ENCODE data around the gene LOXL3. TPM values are rescaled to one million over a fixed set of nuclear protein-coding genes. Genes with fewer than 3 reads are reported as not detected.

The LOXL3 gene
- total RNA-seq, 1 experiment from 2014 or later = 4.1 TPM

DNA sequence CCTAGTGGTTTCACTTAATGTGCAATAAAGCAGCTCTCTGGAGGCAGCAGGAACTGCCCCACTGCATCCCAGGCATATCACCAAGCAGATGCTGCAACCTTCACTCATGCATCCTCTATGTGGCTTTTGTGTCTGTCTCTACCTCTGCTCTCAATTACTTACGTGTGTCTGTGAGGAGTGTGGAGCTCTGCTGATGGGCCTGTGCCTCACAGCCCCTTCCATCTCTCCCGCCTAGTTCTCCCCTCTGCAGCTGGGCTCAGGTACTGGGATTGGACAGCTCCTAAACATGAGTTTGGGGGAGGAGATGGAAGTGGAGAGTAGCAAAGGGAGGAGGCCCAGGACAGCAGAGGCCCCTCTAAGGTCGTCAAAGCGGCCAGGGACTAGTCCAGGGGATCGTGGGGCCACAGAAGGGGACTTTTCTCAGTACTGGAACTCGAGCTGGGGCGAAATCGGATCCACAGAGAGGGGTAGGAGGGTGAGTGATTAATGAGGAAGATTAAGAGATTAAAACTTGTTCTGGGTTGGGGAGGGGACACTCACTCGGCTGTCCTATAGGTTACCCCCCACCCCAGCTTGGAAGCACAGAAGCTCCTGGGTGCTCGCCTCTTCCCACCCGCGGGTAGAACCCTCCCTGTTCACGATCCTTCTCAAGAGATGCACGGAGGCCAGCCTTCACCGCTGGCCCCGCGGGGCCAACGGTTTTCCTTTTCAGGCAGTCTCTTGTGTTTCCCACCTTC, 52.2 kb downstream of the LOXL3 start:
- TF ChIP-seq ZNF274 (IDR thresholded peaks at IDR 0.05; ENCODE audit: low read depth, low read length) (no peak), SRF (IDR thresholded peaks at IDR 0.05; ENCODE audit: low read depth) (no peak), ELF1 (IDR thresholded peaks at IDR 0.05; ENCODE audit: borderline replicate concordance, low read depth) (no peak), POLR2A (IDR thresholded peaks at IDR 0.05; ENCODE audit: borderline replicate concordance, extremely low read depth, insufficient read depth, insufficient read length) (no peak), POLR2AphosphoS5 (IDR thresholded peaks at IDR 0.05; ENCODE audit: low read depth, low read length) (peak; percentile 21; the same call in 1 of the 2 replicates), EZH2 (IDR thresholded peaks at IDR 0.05) (no peak), RAD21 (IDR thresholded peaks at IDR 0.05; ENCODE audit: low read depth) (no peak), SP1 (IDR thresholded peaks at IDR 0.05; ENCODE audit: low read depth) (no peak)
- no peak for ATAC-seq
- Histone ChIP-seq H3K79me2 (ENCODE audit: insufficient read depth, low read length) (peaks cover 14% of the 10 kb centered on the region), H3K9me2 (ENCODE audit: insufficient read depth) (no peaks in the 10 kb centered on the region), H2AFZ (ENCODE audit: low read depth, low read length, poor library complexity, severe bottlenecking) (no peak overlapping the region), H3K27me3 (ENCODE audit: insufficient read depth, low read length) (no peaks in the 10 kb centered on the region), H4K20me1 (ENCODE audit: insufficient read depth) (no peaks in the 10 kb centered on the region), H3K4me3 (replicated peaks in 1 of 2; ENCODE audit: low read depth in 1 of 2, low read length in 2 of 2) (peak overlapping the region; percentile 83 to 89), H3K4me1 (ENCODE audit: control insufficient read depth in 1 of 2, insufficient read depth in 2 of 2, low read length in 2 of 2) (peaks cover 24 to 49% of the 10 kb centered on the region in 2 experiments), H3K9me3 (ENCODE audit: control insufficient read depth in 1 of 2, insufficient read depth in 1 of 2, low read depth in 1 of 2, low read length in 2 of 2) (no peaks in the 10 kb centered on the region), H3K27ac (ENCODE audit: low read depth, low read length) (peak overlapping the region; percentile 91), H3K9ac (ENCODE audit: low read length) (peak overlapping the region; percentile 85), H3K4me2 (ENCODE audit: low read length) (peak overlapping the region; percentile 95), H3K36me3 (ENCODE audit: control insufficient read depth in 1 of 2, insufficient read depth in 2 of 2, low read length in 2 of 2) (peaks cover 3 to 16% of the 10 kb centered on the region in 2 experiments; a peak in 2 of 4 replicates)
- ChIA-PET RAD21 (ENCODE audit: low non-redundant PET in 1 of 2, low total read pairs in 2 of 2, uncharacterized antibody in 2 of 2, unreplicated experiment in 2 of 2) (no interaction called here), POLR2A (interaction anchor here (1.3 kb wide), 1 partner anchor 26 kb away, joined by 3 read pairs; no protein-coding TSS in a partner anchor), CTCF (interaction anchor here (0.8 kb wide), 1 partner anchor 18 kb away, joined by 3 read pairs; the partner anchor contains the start of genes CCDC142 and TTC31)
- no peak for DNase-seq (ENCODE audit: low read depth, low spot score)
- intact Hi-C loops (cut with micrococcal nuclease) = loop anchor here (2.0 kb wide), 1 partner anchor 19 kb away; the partner anchor contains the start of genes CCDC142 and TTC31
- no TSS peak for BruUV-seq (replicated peaks)

DNA sequence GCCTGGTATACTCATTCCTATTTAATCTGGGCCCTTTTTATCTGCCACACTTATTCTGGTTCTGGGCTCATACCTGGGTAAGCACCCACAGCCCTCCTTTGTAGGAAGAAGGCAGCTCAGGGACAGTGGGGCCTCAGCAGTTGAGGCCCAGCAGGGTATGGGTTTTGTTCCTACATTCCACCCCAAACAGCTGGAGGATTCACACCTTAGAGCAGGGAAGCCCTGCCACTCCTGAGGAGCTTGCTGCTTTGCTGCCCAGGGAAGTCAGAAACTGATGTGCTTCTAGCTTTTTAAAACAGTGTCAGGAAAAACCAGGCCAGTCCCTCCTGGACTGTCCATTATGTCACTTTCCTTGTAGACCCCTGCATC, 53.2 kb downstream of the LOXL3 start:
- Histone ChIP-seq H2AFZ (ENCODE audit: low read depth, low read length, poor library complexity, severe bottlenecking) (no peak overlapping the region), H3K36me3 (ENCODE audit: control insufficient read depth in 1 of 2, insufficient read depth in 2 of 2, low read length in 2 of 2) (peaks cover under 1 to 11% of the 10 kb centered on the region in 2 experiments; a peak in 2 of 4 replicates), H3K27ac (ENCODE audit: low read depth, low read length) (no peak overlapping the region), H3K4me3 (replicated peaks in 1 of 2; ENCODE audit: low read depth in 1 of 2, low read length in 2 of 2) (no peak overlapping the region), H3K4me2 (ENCODE audit: low read length) (no peak overlapping the region), H3K9ac (ENCODE audit: low read length) (no peak overlapping the region), H3K79me2 (ENCODE audit: insufficient read depth, low read length) (peaks cover 6% of the 10 kb centered on the region), H4K20me1 (ENCODE audit: insufficient read depth) (no peaks in the 10 kb centered on the region), H3K4me1 (ENCODE audit: control insufficient read depth in 1 of 2, insufficient read depth in 2 of 2, low read length in 2 of 2) (peaks cover 18 to 40% of the 10 kb centered on the region in 2 experiments), H3K27me3 (ENCODE audit: insufficient read depth, low read length) (no peaks in the 10 kb centered on the region), H3K9me3 (ENCODE audit: control insufficient read depth in 1 of 2, insufficient read depth in 1 of 2, low read depth in 1 of 2, low read length in 2 of 2) (no peaks in the 10 kb centered on the region), H3K9me2 (ENCODE audit: insufficient read depth) (no peaks in the 10 kb centered on the region)
- ATAC-seq = no peak
- no TSS peak for BruUV-seq (replicated peaks)
- intact Hi-C loops (cut with micrococcal nuclease) = no loop called here
- ChIA-PET RAD21 (ENCODE audit: low non-redundant PET in 1 of 2, low total read pairs in 2 of 2, uncharacterized antibody in 2 of 2, unreplicated experiment in 2 of 2) (no interaction called here), POLR2A (interaction anchor here (1.3 kb wide), 1 partner anchor 25 kb away, joined by 3 read pairs; no protein-coding TSS in a partner anchor), CTCF (interaction anchor here (0.8 kb wide), 1 partner anchor 18 kb away, joined by 3 read pairs; the partner anchor contains the start of genes CCDC142 and TTC31)
- no peak for DNase-seq (ENCODE audit: low read depth, low spot score)
- TF ChIP-seq ELF1 (IDR thresholded peaks at IDR 0.05; ENCODE audit: borderline replicate concordance, low read depth) (no peak), POLR2A (IDR thresholded peaks at IDR 0.05; ENCODE audit: borderline replicate concordance, extremely low read depth, insufficient read depth, insufficient read length) (no peak), EGR1 (IDR thresholded peaks at IDR 0.05; ENCODE audit: low read depth) (no peak), EZH2phosphoT487 (IDR thresholded peaks at IDR 0.05; ENCODE audit: borderline replicate concordance) (no peak), YY1 (IDR thresholded peaks at IDR 0.05; ENCODE audit: extremely low read depth, insufficient replicate concordance, low read depth, low read length) (no peak), EZH2 (IDR thresholded peaks at IDR 0.05) (no peak), ZNF274 (IDR thresholded peaks at IDR 0.05; ENCODE audit: low read depth, low read length) (no peak), POLR2AphosphoS5 (IDR thresholded peaks at IDR 0.05; ENCODE audit: low read depth, low read length) (no peak)
- TF ChIP-seq, protein P1, sequence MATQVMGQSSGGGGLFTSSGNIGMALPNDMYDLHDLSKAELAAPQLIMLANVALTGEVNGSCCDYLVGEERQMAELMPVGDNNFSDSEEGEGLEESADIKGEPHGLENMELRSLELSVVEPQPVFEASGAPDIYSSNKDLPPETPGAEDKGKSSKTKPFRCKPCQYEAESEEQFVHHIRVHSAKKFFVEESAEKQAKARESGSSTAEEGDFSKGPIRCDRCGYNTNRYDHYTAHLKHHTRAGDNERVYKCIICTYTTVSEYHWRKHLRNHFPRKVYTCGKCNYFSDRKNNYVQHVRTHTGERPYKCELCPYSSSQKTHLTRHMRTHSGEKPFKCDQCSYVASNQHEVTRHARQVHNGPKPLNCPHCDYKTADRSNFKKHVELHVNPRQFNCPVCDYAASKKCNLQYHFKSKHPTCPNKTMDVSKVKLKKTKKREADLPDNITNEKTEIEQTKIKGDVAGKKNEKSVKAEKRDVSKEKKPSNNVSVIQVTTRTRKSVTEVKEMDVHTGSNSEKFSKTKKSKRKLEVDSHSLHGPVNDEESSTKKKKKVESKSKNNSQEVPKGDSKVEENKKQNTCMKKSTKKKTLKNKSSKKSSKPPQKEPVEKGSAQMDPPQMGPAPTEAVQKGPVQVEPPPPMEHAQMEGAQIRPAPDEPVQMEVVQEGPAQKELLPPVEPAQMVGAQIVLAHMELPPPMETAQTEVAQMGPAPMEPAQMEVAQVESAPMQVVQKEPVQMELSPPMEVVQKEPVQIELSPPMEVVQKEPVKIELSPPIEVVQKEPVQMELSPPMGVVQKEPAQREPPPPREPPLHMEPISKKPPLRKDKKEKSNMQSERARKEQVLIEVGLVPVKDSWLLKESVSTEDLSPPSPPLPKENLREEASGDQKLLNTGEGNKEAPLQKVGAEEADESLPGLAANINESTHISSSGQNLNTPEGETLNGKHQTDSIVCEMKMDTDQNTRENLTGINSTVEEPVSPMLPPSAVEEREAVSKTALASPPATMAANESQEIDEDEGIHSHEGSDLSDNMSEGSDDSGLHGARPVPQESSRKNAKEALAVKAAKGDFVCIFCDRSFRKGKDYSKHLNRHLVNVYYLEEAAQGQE (IDR thresholded peaks at IDR 0.05; ENCODE audit: low read depth) = no peak
